SK-N-MC (cell line): ENCODE results near the gene TEAD1.

Experiments
- EZH2 ChIP-seq: fragments of 200-600 bp; sonication (generic); IDR thresholded peaks from one replicate; pipeline ENCODE4 v1.6.1; 2017; ENCODE audit warnings: antibody characterized with exemption
- POLR2AphosphoS5 ChIP-seq: IDR thresholded peaks from 2 replicates; pipeline ENCODE4 v1.6.1; 2012; ENCODE audit warnings: mild to moderate bottlenecking, low read depth, low read length, borderline replicate concordance

DNA sequence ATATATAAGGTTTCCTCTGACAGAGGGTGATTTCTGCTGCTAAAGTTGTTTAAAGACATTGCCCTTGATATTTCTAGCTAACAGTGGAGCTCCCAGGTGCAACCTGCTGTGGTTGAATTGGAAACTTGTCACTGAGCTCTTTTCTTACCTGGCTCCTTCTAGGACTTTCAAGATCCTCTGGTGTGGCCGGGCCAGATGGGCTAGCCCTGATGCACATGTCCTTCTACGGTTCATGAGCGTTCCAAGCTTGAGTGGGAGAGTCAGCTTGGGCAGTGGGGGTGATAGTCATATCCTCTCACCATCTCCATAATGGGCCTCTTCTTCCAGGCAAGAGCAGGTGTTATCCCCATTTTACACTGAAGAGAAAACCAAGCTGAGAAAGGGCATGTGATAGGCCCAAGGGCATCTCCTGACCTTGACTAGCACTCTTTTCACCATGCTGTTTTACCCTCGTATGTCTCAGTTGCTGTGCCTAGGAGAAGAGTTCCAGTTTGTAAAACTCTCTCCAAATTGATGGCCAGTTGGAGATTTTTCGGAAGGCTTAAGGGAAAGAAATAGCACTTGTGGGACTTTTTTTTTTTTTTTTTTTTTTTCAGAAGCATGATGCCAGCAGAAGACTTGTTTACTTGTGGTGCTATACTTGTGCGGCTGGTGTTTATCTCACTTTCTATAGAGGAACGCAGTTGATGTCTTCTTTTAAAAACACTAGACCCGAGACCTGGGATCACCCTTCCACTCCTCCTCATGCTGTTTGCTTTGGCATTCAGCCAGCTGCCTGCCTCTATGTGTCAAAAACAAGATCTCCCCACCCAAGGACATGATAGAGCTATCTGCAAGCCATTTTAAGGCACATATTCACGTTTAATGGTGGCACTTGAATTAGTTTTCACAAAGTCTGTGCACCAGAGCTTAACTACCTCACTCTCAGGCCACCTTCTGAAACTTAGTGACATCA is 32.6 kb downstream of the TEAD1 start:
- TF ChIP-seq POLR2AphosphoS5 (no peak), EZH2 (no peak)
